ENCODE data around the gene SORCS2. TPM values are rescaled to one million over a fixed set of nuclear protein-coding genes. Genes with fewer than 3 reads are reported as not detected.

SORCS2 gene
- total and polyA plus RNA-seq, 2 experiments from 2014 or later, result 0.38 to 1.4 TPM

GRCh38 chr4:7761312-7761711 is 569.0 kb downstream of the SORCS2 start:
- Histone ChIP-seq H3F3A (ENCODE audit: insufficient read depth) (peaks cover 41% of the 10 kb centered on the region), H3K4me2 (ENCODE audit: unreplicated experiment) (no peak overlapping the region), H2AFZ (no peak overlapping the region), H3K36me3 (ENCODE audit: low read depth) (peaks cover 79% of the 10 kb centered on the region), H3K9me2 (ENCODE audit: insufficient read depth) (no peaks in the 10 kb centered on the region), H3K79me2 (ENCODE audit: insufficient read depth) (peaks cover 19% of the 10 kb centered on the region; the same call in 1 of the 2 replicates), H3K4me3 (no peak overlapping the region), H4K20me1 (ENCODE audit: insufficient read depth) (no peaks in the 10 kb centered on the region), H3K9me3 (ENCODE audit: low read depth) (no peaks in the 10 kb centered on the region), H3K27ac (no peak overlapping the region), H3K27me3 (replicated peaks; ENCODE audit: insufficient read depth) (no peaks in the 10 kb centered on the region), H3K9ac (no peak overlapping the region), H3K4me1 (ENCODE audit: insufficient read depth) (no peaks in the 10 kb centered on the region)
- in situ Hi-C loops (cut with MboI), result no loop called here
- DNase-seq, result no peak
- 81 to 89% methylated on average over 11 of the region's 11 CpGs for WGBS, 2 experiments (ENCODE audit: low coverage in 1 of 2, low lambda C conversion rate in 2 of 2, missing lambda C conversion rate in 2 of 2)
- no peak for TF ChIP-seq EZH2 (IDR thresholded peaks at IDR 0.05; ENCODE audit: insufficient read depth, poor library complexity, severe bottlenecking)
- TF ChIP-seq EZH2phosphoT487 (IDR thresholded peaks at IDR 0.05; ENCODE audit: insufficient read depth, low read depth), result no peak

GRCh38 chr4:7761720-7762119 is 569.4 kb downstream of the SORCS2 start:
- no peaks in the 10 kb centered on the region for H4K20me1 ChIP-seq (ENCODE audit: insufficient read depth)
- peak; percentile 75 for DNase-seq
- WGBS, 2 experiments (ENCODE audit: low coverage in 1 of 2, low lambda C conversion rate in 2 of 2, missing lambda C conversion rate in 2 of 2), result 57 to 63% methylated on average over 12 of the region's 12 CpGs
- in situ Hi-C loops (cut with MboI), result no loop called here
- H2AFZ ChIP-seq, result no peak overlapping the region
- no peak overlapping the region for H3K9ac ChIP-seq
- no peaks in the 10 kb centered on the region for H3K4me1 ChIP-seq (ENCODE audit: insufficient read depth)
- H3K4me3 ChIP-seq, result no peak overlapping the region
- H3F3A ChIP-seq (ENCODE audit: insufficient read depth), result peaks cover 41% of the 10 kb centered on the region
- no peaks in the 10 kb centered on the region for H3K9me2 ChIP-seq (ENCODE audit: insufficient read depth)
- peaks cover 19% of the 10 kb centered on the region; the same call in 1 of the 2 replicates for H3K79me2 ChIP-seq (ENCODE audit: insufficient read depth)
- TF ChIP-seq EZH2 (IDR thresholded peaks at IDR 0.05; ENCODE audit: insufficient read depth, poor library complexity, severe bottlenecking) (no peak), EZH2phosphoT487 (IDR thresholded peaks at IDR 0.05; ENCODE audit: insufficient read depth, low read depth) (no peak)
- no peak overlapping the region for H3K27ac ChIP-seq
- H3K36me3 ChIP-seq (ENCODE audit: low read depth), result peaks cover 83% of the 10 kb centered on the region
- no peaks in the 10 kb centered on the region for H3K9me3 ChIP-seq (ENCODE audit: low read depth)
- no peak overlapping the region for H3K4me2 ChIP-seq (ENCODE audit: unreplicated experiment)
- H3K27me3 ChIP-seq (replicated peaks; ENCODE audit: insufficient read depth), result no peaks in the 10 kb centered on the region

- H4K20me1 ChIP-seq (ENCODE audit: insufficient read depth), result no peaks in the 10 kb centered on the region
- peaks cover 41% of the 10 kb centered on the region for H3F3A ChIP-seq (ENCODE audit: insufficient read depth)
- no peaks in the 10 kb centered on the region for H3K9me2 ChIP-seq (ENCODE audit: insufficient read depth)
- peaks cover 20% of the 10 kb centered on the region for H3K79me2 ChIP-seq (ENCODE audit: insufficient read depth)
- H3K36me3 ChIP-seq (ENCODE audit: low read depth), result peaks cover 85% of the 10 kb centered on the region
- DNase-seq, result no peak
- no peak overlapping the region for H3K4me2 ChIP-seq (ENCODE audit: unreplicated experiment)
- 86 to 88% methylated on average over 15 of the region's 15 CpGs for WGBS, 2 experiments (ENCODE audit: low coverage in 1 of 2, low lambda C conversion rate in 2 of 2, missing lambda C conversion rate in 2 of 2)
- H3K9ac ChIP-seq, result no peak overlapping the region
- H3K27ac ChIP-seq, result no peak overlapping the region
- H2AFZ ChIP-seq, result no peak overlapping the region
- no peak overlapping the region for H3K4me3 ChIP-seq
- no peak for TF ChIP-seq EZH2phosphoT487 (IDR thresholded peaks at IDR 0.05; ENCODE audit: insufficient read depth, low read depth)
- no peak for TF ChIP-seq EZH2 (IDR thresholded peaks at IDR 0.05; ENCODE audit: insufficient read depth, poor library complexity, severe bottlenecking)
- no peaks in the 10 kb centered on the region for H3K9me3 ChIP-seq (ENCODE audit: low read depth)
- H3K27me3 ChIP-seq (replicated peaks; ENCODE audit: insufficient read depth), result no peaks in the 10 kb centered on the region
- in situ Hi-C loops (cut with MboI), result no loop called here
- no peaks in the 10 kb centered on the region for H3K4me1 ChIP-seq (ENCODE audit: insufficient read depth)
Measured at GRCh38 chr4:7762376-7763030, 570.2 kb downstream of the SORCS2 start.

- H3F3A ChIP-seq (ENCODE audit: insufficient read depth), result peaks cover 36% of the 10 kb centered on the region
- no peak overlapping the region for H3K4me3 ChIP-seq
- no peak for DNase-seq
- H3K9me2 ChIP-seq (ENCODE audit: insufficient read depth), result no peaks in the 10 kb centered on the region
- no peaks in the 10 kb centered on the region for H3K27me3 ChIP-seq (replicated peaks; ENCODE audit: insufficient read depth)
- no peaks in the 10 kb centered on the region for H4K20me1 ChIP-seq (ENCODE audit: insufficient read depth)
- H3K9ac ChIP-seq, result no peak overlapping the region
- peaks cover 26% of the 10 kb centered on the region for H3K79me2 ChIP-seq (ENCODE audit: insufficient read depth)
- TF ChIP-seq EZH2phosphoT487 (IDR thresholded peaks at IDR 0.05; ENCODE audit: insufficient read depth, low read depth), result no peak
- H3K27ac ChIP-seq, result no peak overlapping the region
- H3K9me3 ChIP-seq (ENCODE audit: low read depth), result no peaks in the 10 kb centered on the region
- H3K36me3 ChIP-seq (ENCODE audit: low read depth), result peaks cover 85% of the 10 kb centered on the region
- H3K4me2 ChIP-seq (ENCODE audit: unreplicated experiment), result no peak overlapping the region
- 85 to 88% methylated on average over 16 of the region's 16 CpGs for WGBS, 2 experiments (ENCODE audit: low coverage in 1 of 2, low lambda C conversion rate in 2 of 2, missing lambda C conversion rate in 2 of 2)
- no peaks in the 10 kb centered on the region for H3K4me1 ChIP-seq (ENCODE audit: insufficient read depth)
- H2AFZ ChIP-seq, result no peak overlapping the region
- in situ Hi-C loops (cut with MboI), result no loop called here
Measured at GRCh38 chr4:7763106-7763505, 570.8 kb downstream of the SORCS2 start.

Data from GM23248 (cell line).